H9 (cell line): ENCODE measurements around the gene XPR1. TPM values are rescaled to one million over a fixed set of nuclear protein-coding genes. Genes with fewer than 3 reads are reported as not detected.

Experiments used
- DNase-seq: peaks from one replicate; pipeline ENCODE4 v3.0.0-alpha.2; 2017
- H2AFZ ChIP-seq: one replicate; pipeline ENCODE4 v1.6.1; 2013; ENCODE audit warnings: mild to moderate bottlenecking, low read length, control low read depth, moderate library complexity
- H2AK5ac ChIP-seq: 2 replicates; pipeline ENCODE4 v1.6.1; 2013; ENCODE audit warnings: low read length, control low read depth, mixed read lengths; ENCODE audit not compliant: insufficient read length
- H2BK120ac ChIP-seq: one replicate; pipeline ENCODE4 v1.6.1; 2013; ENCODE audit warnings: low read depth, mild to moderate bottlenecking, low read length, control low read depth, inconsistent platforms; ENCODE audit not compliant: poor library complexity, severe bottlenecking
- H2BK12ac ChIP-seq: 2 replicates; pipeline ENCODE4 v1.6.1; 2013; ENCODE audit warnings: low read length, control low read depth, mixed read lengths, low read depth; ENCODE audit not compliant: insufficient read length
- H2BK15ac ChIP-seq: 2 replicates; pipeline ENCODE4 v1.6.1; 2013; ENCODE audit warnings: low read depth, low read length, control low read depth
- H2BK20ac ChIP-seq: one replicate; pipeline ENCODE4 v1.6.1; 2013; ENCODE audit warnings: low read depth, mild to moderate bottlenecking, low read length, control low read depth, inconsistent platforms; ENCODE audit not compliant: poor library complexity, severe bottlenecking
- H2BK5ac ChIP-seq: 2 replicates; pipeline ENCODE4 v1.6.1; 2013; ENCODE audit warnings: low read length, control low read depth, mixed read lengths; ENCODE audit not compliant: insufficient read length
- H3K14ac ChIP-seq: 2 replicates; pipeline ENCODE4 v1.6.1; 2013; ENCODE audit warnings: low read length, control low read depth; ENCODE audit not compliant: insufficient read depth
- H3K18ac ChIP-seq: 2 replicates; pipeline ENCODE4 v1.6.1; 2013; ENCODE audit warnings: low read depth, mild to moderate bottlenecking, mixed read lengths, low read length, control low read depth; ENCODE audit not compliant: insufficient read length
- H3K23ac ChIP-seq: 2 replicates; pipeline ENCODE4 v1.6.1; 2013; ENCODE audit warnings: low read length, control low read depth, mixed read lengths, low read depth; ENCODE audit not compliant: insufficient read length
- H3K23me2 ChIP-seq: 2 replicates; pipeline ENCODE4 v1.6.1; 2013; ENCODE audit warnings: low read depth, mild to moderate bottlenecking, mixed read lengths, low read length, control low read depth; ENCODE audit not compliant: insufficient read length, poor library complexity, severe bottlenecking
- H3K27ac ChIP-seq: 2 replicates; pipeline ENCODE4 v1.5.1; 2013; ENCODE audit warnings: low read length, control low read depth, mixed read lengths, low read depth; ENCODE audit not compliant: insufficient read length
- H3K27me3 ChIP-seq: 2 replicates; pipeline ENCODE4 v1.6.1; 2013; ENCODE audit warnings: low read length, control low read depth, inconsistent platforms; ENCODE audit not compliant: insufficient read depth
- H3K4ac ChIP-seq: 2 replicates; pipeline ENCODE4 v1.6.1; 2013; ENCODE audit warnings: low read depth, mild to moderate bottlenecking, control low read depth, inconsistent platforms, low read length, moderate library complexity
- H3K4me1 ChIP-seq: 2 replicates; pipeline ENCODE4 v1.6.1; 2013; ENCODE audit warnings: low read length, control low read depth, inconsistent platforms; ENCODE audit not compliant: insufficient read depth
- H3K4me2 ChIP-seq: 2 replicates; pipeline ENCODE4 v1.6.1; 2013; ENCODE audit warnings: low read length, control low read depth, mixed read lengths; ENCODE audit not compliant: insufficient read length, insufficient read depth
- H3K56ac ChIP-seq: 2 replicates; pipeline ENCODE4 v1.6.1; 2013; ENCODE audit warnings: low read depth, mild to moderate bottlenecking, mixed read lengths, low read length, control low read depth; ENCODE audit not compliant: insufficient read length
- H3K79me1 ChIP-seq: 2 replicates; pipeline ENCODE4 v1.6.1; 2013; ENCODE audit warnings: low read depth, mild to moderate bottlenecking, moderate library complexity, low read length, control low read depth, inconsistent platforms; ENCODE audit not compliant: insufficient read depth, poor library complexity, severe bottlenecking
- H3K79me2 ChIP-seq: 2 replicates; pipeline ENCODE4 v1.6.1; 2013; ENCODE audit warnings: low read length, control low read depth, inconsistent platforms; ENCODE audit not compliant: insufficient read depth
- H3K9ac ChIP-seq: 2 replicates; pipeline ENCODE4 v1.6.1; 2013; ENCODE audit warnings: low read length, control low read depth, mixed read lengths; ENCODE audit not compliant: insufficient read length; ENCODE audit errors: extremely low read depth
- H3K9me3 ChIP-seq: one replicate; pipeline ENCODE4 v1.6.1; 2013; ENCODE audit warnings: low read depth, low read length, inconsistent platforms; ENCODE audit not compliant: control insufficient read depth
- H3T11ph ChIP-seq: one replicate; pipeline ENCODE4 v1.6.1; 2013; ENCODE audit warnings: mild to moderate bottlenecking, low read length, control low read depth, inconsistent platforms
- H4K20me1 ChIP-seq: one replicate; pipeline ENCODE4 v1.6.1; 2013; ENCODE audit not compliant: control insufficient read depth, insufficient read length, insufficient read depth
- H4K5ac ChIP-seq: 2 replicates; pipeline ENCODE4 v1.6.1; 2013; ENCODE audit warnings: low read depth, mild to moderate bottlenecking, mixed read lengths, low read length, control low read depth; ENCODE audit not compliant: insufficient read length
- H4K8ac ChIP-seq: replicated peaks from 2 replicates; pipeline ENCODE4 v1.6.1; 2013; ENCODE audit warnings: low read length, control low read depth, mixed read lengths, low read depth; ENCODE audit not compliant: insufficient read length
- H4K91ac ChIP-seq: 2 replicates; pipeline ENCODE4 v1.6.1; 2013; ENCODE audit warnings: low read depth, mild to moderate bottlenecking, moderate library complexity, mixed read lengths, low read length, control low read depth; ENCODE audit not compliant: insufficient read length
- H3K27ac Mint-ChIP-seq, 3 experiments: 2 replicates in 2 of 3; 3 replicates in 1 of 3; pipeline ENCODE4 v1.8.0; 2020 to 2021; ENCODE audit warnings: mixed read lengths in 3 of 3, mild to moderate bottlenecking in 1 of 3, moderate library complexity in 1 of 3
- H3K27me3 Mint-ChIP-seq: 2 replicates; pipeline ENCODE4 v1.8.0; 2021; ENCODE audit warnings: low read depth, mild to moderate bottlenecking, moderate library complexity, mixed read lengths
- H3K36me3 Mint-ChIP-seq, 3 experiments: 2 replicates in 2 of 3; 3 replicates in 1 of 3; pipeline ENCODE4 v1.8.0; 2020 to 2021; ENCODE audit warnings: low read depth in 3 of 3, mixed read lengths in 3 of 3; ENCODE audit not compliant: insufficient read depth in 1 of 3
- H3K4me1 Mint-ChIP-seq, 2 experiments: 2 replicates each; pipeline ENCODE4 v1.8.0; 2020; ENCODE audit warnings: mixed read lengths in 2 of 2
- H3K4me3 Mint-ChIP-seq, 2 experiments: 2 replicates in 1 of 2; 3 replicates in 1 of 2; pipeline ENCODE4 v1.8.0; 2020 to 2021; ENCODE audit warnings: mild to moderate bottlenecking in 2 of 2, mixed read lengths in 2 of 2, moderate library complexity in 1 of 2
- H3K9me3 Mint-ChIP-seq, 2 experiments: 2 replicates in 1 of 2; 3 replicates in 1 of 2; pipeline ENCODE4 v1.8.0; 2020; ENCODE audit warnings: mild to moderate bottlenecking in 2 of 2, mixed read lengths in 2 of 2, moderate library complexity in 1 of 2
- CTCF ChIP-seq: fragments of 200-600 bp; sonication (generic); conservative IDR thresholded peaks from 3 replicates; pipeline ENCODE4 v1.8.0; 2021; ENCODE audit warnings: antibody characterized with exemption, mild to moderate bottlenecking
- whole genome bisulfite sequencing: extraction: QIAGEN DNeasy Blood & Tissue Kit; methylation state at CpG from one replicate; pipeline ENCODE4 v1.1.7; 2013; ENCODE audit warnings: missing lambda C conversion rate, low lambda C conversion rate, mixed read lengths; ENCODE audit not compliant: insufficient read length; ENCODE audit errors: extremely low coverage; 5-methylcytosine and 5-hydroxymethylcytosine counted together
- total RNA-seq: library from RNA; stranded (reverse); gene quantifications from 2 replicates; pipeline ENCODE4 v1.2.1, GENCODE V29; 2021

Gene XPR1
- total RNA-seq, 1 experiment from 2014 or later: 34.1 TPM

GRCh38 chr1:180842491-180843275, 210.9 kb downstream of the XPR1 start:
- WGBS: no CpG with 5 or more reads among the region's 5 CpGs
- no peak overlapping the region for H2AK5ac ChIP-seq
- no peak overlapping the region for H3K23ac ChIP-seq
- TF ChIP-seq CTCF: no peak
- no peaks in the 10 kb centered on the region for H3K9me3 ChIP-seq
- no peak overlapping the region for H3K18ac ChIP-seq
- H3K4ac ChIP-seq: no peak overlapping the region
- no peak overlapping the region for H4K8ac ChIP-seq
- H3K56ac ChIP-seq: no peak overlapping the region
- no peak overlapping the region; the same call in 1 of the 2 replicates for H3K14ac ChIP-seq
- H2BK12ac ChIP-seq: no peak overlapping the region
- H3K4me1 Mint-ChIP-seq: peaks cover 8 to 20% of the 10 kb centered on the region in 2 experiments
- H3K9ac ChIP-seq: no peak overlapping the region
- H3T11ph ChIP-seq: no peak overlapping the region
- H3K4me2 ChIP-seq: no peak overlapping the region
- no peak overlapping the region for H4K91ac ChIP-seq
- H3K4me1 ChIP-seq: no peaks in the 10 kb centered on the region
- peaks cover 2 to 6% (median 6%) of the 10 kb centered on the region in 3 experiments; a peak in 6 of 7 replicates for H3K36me3 Mint-ChIP-seq
- H3K79me1 ChIP-seq: no peaks in the 10 kb centered on the region
- no peak overlapping the region for H4K5ac ChIP-seq
- no peaks in the 10 kb centered on the region for H3K79me2 ChIP-seq
- no peaks in the 10 kb centered on the region for H4K20me1 ChIP-seq
- no peak overlapping the region for H3K27ac ChIP-seq
- H2AFZ ChIP-seq: no peak overlapping the region
- H2BK20ac ChIP-seq: no peak overlapping the region
- no peak for DNase-seq
- no peak overlapping the region for H3K4me3 Mint-ChIP-seq
- no peaks in the 10 kb centered on the region for H3K27me3 Mint-ChIP-seq
- H3K27ac Mint-ChIP-seq: no peak overlapping the region
- no peak overlapping the region for H2BK120ac ChIP-seq
- H2BK15ac ChIP-seq: no peak overlapping the region
- H3K27me3 ChIP-seq: no peaks in the 10 kb centered on the region
- no peak overlapping the region for H2BK5ac ChIP-seq
- peaks cover 4% of the 10 kb centered on the region in 2 experiments for H3K9me3 Mint-ChIP-seq
- H3K23me2 ChIP-seq: no peaks in the 10 kb centered on the region
